ENCODE measurements around the gene ZBTB4.

- TF ChIP-seq POLR2A (IDR thresholded peaks at IDR 0.05; ENCODE audit: low read length) (no peak), GATA1 (IDR thresholded peaks at IDR 0.05; ENCODE audit: low read depth, low read length) (no peak)
Measured at GRCh38 chr17:7509937-7510336, 30.5 kb upstream of the ZBTB4 start.
